CD4-positive, alpha-beta T cell treated with Interleukin-12 subunit alpha and Interleukin-12 subunit beta, for 1 hour (primary cell): Measurements from ENCODE around the gene SMARCA4.
"Not testable (repeated sequence)": the region's sequence is repeated elsewhere in the genome, so short reads cannot be mapped to it uniquely, and the experiment has no call there.

Source experiments
- DNase-seq: peaks from one replicate; pipeline ENCODE4 v3.0.0-alpha.2; 2020

SMARCA4 gene

GRCh38 chr19:10981252-10981895, 20.5 kb downstream of the SMARCA4 start:
- no peak for DNase-seq

GRCh38 chr19:10983026-10983425, 22.2 kb downstream of the SMARCA4 start:
- no peak for DNase-seq

GRCh38 chr19:10984166-10984735, 23.4 kb downstream of the SMARCA4 start:
- no peak for DNase-seq

GRCh38 chr19:10985502-10985901, 24.7 kb downstream of the SMARCA4 start:
- DNase-seq, result no peak

- no peak for DNase-seq
These were observed 25.7 kb downstream of the SMARCA4 start for GRCh38 chr19:10986301-10987127.

GRCh38 chr19:10987571-10988297, 26.9 kb downstream of the SMARCA4 start:
- DNase-seq, result no peak

GRCh38 chr19:10988380-10988779, 27.6 kb downstream of the SMARCA4 start:
- no peak for DNase-seq

- DNase-seq, result no peak
These were observed 28.1 kb downstream of the SMARCA4 start for GRCh38 chr19:10988921-10989320.

GRCh38 chr19:10991076-10991475, 30.2 kb downstream of the SMARCA4 start:
- DNase-seq, result no peak

- DNase-seq, result no peak
These were observed 30.8 kb downstream of the SMARCA4 start for GRCh38 chr19:10991521-10992081.

- not testable (repeated sequence) for DNase-seq
These were observed 31.3 kb downstream of the SMARCA4 start for GRCh38 chr19:10992174-10992573.

- DNase-seq, result no peak
These were observed 35.2 kb downstream of the SMARCA4 start for GRCh38 chr19:10995926-10996600.

- DNase-seq, result no peak
These were observed 37.3 kb downstream of the SMARCA4 start for GRCh38 chr19:10998045-10998533.

- DNase-seq, result no peak
These were observed 37.8 kb downstream of the SMARCA4 start for GRCh38 chr19:10998666-10999065.

- no peak for DNase-seq
These were observed 44.7 kb downstream of the SMARCA4 start for GRCh38 chr19:11005521-11005920.

- no peak for DNase-seq
These were observed 46.6 kb downstream of the SMARCA4 start for GRCh38 chr19:11007385-11007784.

GRCh38 chr19:11007962-11008532, 47.2 kb downstream of the SMARCA4 start:
- no peak for DNase-seq

- DNase-seq, result no peak
These were observed 49.2 kb downstream of the SMARCA4 start for GRCh38 chr19:11010041-11010440.

- no peak for DNase-seq
These were observed 51.7 kb downstream of the SMARCA4 start for GRCh38 chr19:11012507-11012906.

GRCh38 chr19:11013771-11014170, 52.9 kb downstream of the SMARCA4 start:
- no peak for DNase-seq

- DNase-seq, result no peak
These were observed 53.6 kb downstream of the SMARCA4 start for GRCh38 chr19:11014403-11014911.

- DNase-seq, result no peak
These were observed 55.8 kb downstream of the SMARCA4 start for GRCh38 chr19:11016631-11017030.
